GM12801 (cell line): ENCODE data around the gene CCDC6.

Experiments
- CTCF ChIP-seq: IDR thresholded peaks from one replicate; pipeline ENCODE4 v1.5.1; 2011; ENCODE audit warnings: control low read depth; ENCODE audit not compliant: insufficient read length; ENCODE audit errors: extremely low read depth

Gene CCDC6

GRCh38 chr10:59856104-59856503 is 50.3 kb downstream of the CCDC6 start:
- no peak for TF ChIP-seq CTCF

- no peak for TF ChIP-seq CTCF
Measured at GRCh38 chr10:59854571-59854970, 51.8 kb downstream of the CCDC6 start.

- TF ChIP-seq CTCF = no peak
Measured at GRCh38 chr10:59852670-59853069, 53.7 kb downstream of the CCDC6 start.

- no peak for TF ChIP-seq CTCF
Measured at GRCh38 chr10:59851864-59852263, 54.5 kb downstream of the CCDC6 start.

- TF ChIP-seq CTCF = no peak
Measured at GRCh38 chr10:59847888-59848287, 58.5 kb downstream of the CCDC6 start.

- no peak for TF ChIP-seq CTCF
Measured at GRCh38 chr10:59847326-59847725, 59.0 kb downstream of the CCDC6 start.

GRCh38 chr10:59844436-59844835 is 61.9 kb downstream of the CCDC6 start:
- TF ChIP-seq CTCF = no peak

- no peak for TF ChIP-seq CTCF
Measured at GRCh38 chr10:59843748-59844147, 62.6 kb downstream of the CCDC6 start.
